HUES6 (cell line): Measurements from ENCODE around the gene CTIF.

Experiments used
- H3K27ac ChIP-seq: 2 replicates; pipeline ENCODE4 v1.7.0; 2013; ENCODE audit warnings: low read depth, mild to moderate bottlenecking, low read length, inconsistent platforms
- H3K27me3 ChIP-seq: 2 replicates; pipeline ENCODE4 v1.6.1; 2013; ENCODE audit warnings: low read length; ENCODE audit not compliant: control insufficient read depth, insufficient read depth
- H3K36me3 ChIP-seq: 2 replicates; pipeline ENCODE4 v1.6.1; 2013; ENCODE audit warnings: low read length; ENCODE audit not compliant: control insufficient read depth, insufficient read depth
- H3K4me1 ChIP-seq: 2 replicates; pipeline ENCODE4 v1.6.1; 2013; ENCODE audit warnings: low read length; ENCODE audit not compliant: control insufficient read depth, insufficient read depth
- H3K4me3 ChIP-seq: 2 replicates; pipeline ENCODE4 v1.5.1; 2013; ENCODE audit warnings: low read depth, low read length
- H3K9ac ChIP-seq: one replicate; pipeline ENCODE4 v1.6.1; 2013; ENCODE audit warnings: mild to moderate bottlenecking, low read length
- H3K9me3 ChIP-seq: 2 replicates; pipeline ENCODE4 v1.6.1; 2013; ENCODE audit warnings: low read depth, low read length; ENCODE audit not compliant: control insufficient read depth, insufficient read depth

CTIF gene

DNA sequence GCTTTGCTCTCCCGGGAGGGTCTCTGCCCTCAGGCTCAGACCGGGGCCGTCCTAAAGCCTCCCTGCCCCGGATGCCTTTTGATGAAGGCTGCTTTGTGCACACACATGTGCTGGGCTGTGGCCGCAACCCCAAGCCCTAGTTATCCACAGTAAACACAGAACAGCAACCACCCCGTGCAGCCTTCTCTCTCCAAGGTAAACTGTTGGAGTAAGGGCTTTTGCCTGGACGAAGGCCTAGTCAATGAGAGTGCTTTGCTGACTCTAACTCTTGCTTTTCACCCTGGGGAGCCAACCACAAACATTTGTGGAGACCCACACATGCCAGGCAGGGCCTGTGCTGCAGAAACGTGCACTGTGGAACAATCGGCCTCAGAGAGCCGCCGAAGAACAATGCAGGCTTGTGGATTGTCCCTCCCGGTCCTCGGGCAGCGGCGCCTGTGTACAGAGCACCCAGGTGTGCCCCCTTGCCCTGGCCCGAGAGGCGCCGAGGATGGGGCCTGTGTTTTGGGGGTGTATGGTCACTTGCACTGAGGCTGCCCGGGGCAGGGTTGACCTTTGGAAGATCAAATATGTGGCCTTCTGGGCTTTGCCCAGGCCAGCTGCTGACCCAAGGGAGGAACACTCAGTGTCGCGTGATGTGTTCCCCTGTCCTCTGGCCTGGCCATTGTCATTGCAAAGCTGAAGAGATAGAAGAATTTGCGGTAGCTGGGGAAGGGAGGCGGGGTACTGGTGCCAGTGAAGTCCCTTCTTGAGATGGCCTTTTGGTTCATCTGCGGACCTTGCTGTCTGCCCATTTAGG is 37.0 kb downstream of the CTIF start:
- Histone ChIP-seq H3K27ac (no peak overlapping the region), H3K4me1 (peaks cover 20% of the 10 kb centered on the region), H3K9me3 (peaks cover 5% of the 10 kb centered on the region; the same call in 1 of the 2 replicates), H3K36me3 (no peaks in the 10 kb centered on the region), H3K4me3 (no peak overlapping the region), H3K27me3 (no peaks in the 10 kb centered on the region), H3K9ac (no peak overlapping the region)

DNA sequence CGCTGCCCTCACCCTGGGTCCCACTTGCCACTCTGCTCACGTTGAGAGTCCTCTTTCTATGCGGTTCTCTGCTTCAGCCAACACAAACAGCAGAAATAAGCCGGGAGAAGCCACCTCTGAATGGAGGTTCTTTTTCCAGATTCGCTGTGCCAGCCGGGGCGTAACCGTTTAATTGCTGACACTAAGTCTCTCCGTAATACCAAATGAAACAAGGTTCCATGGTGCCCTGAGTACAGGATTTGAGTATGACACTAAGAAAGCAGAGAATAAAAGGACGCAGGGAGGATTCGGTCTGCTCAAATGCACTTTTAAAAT is 37.6 kb downstream of the CTIF start:
- Histone ChIP-seq H3K4me1 (peaks cover 25% of the 10 kb centered on the region), H3K9ac (no peak overlapping the region), H3K27ac (no peak overlapping the region), H3K27me3 (no peaks in the 10 kb centered on the region), H3K36me3 (no peaks in the 10 kb centered on the region), H3K4me3 (no peak overlapping the region), H3K9me3 (peaks cover 5% of the 10 kb centered on the region; the same call in 1 of the 2 replicates)

DNA sequence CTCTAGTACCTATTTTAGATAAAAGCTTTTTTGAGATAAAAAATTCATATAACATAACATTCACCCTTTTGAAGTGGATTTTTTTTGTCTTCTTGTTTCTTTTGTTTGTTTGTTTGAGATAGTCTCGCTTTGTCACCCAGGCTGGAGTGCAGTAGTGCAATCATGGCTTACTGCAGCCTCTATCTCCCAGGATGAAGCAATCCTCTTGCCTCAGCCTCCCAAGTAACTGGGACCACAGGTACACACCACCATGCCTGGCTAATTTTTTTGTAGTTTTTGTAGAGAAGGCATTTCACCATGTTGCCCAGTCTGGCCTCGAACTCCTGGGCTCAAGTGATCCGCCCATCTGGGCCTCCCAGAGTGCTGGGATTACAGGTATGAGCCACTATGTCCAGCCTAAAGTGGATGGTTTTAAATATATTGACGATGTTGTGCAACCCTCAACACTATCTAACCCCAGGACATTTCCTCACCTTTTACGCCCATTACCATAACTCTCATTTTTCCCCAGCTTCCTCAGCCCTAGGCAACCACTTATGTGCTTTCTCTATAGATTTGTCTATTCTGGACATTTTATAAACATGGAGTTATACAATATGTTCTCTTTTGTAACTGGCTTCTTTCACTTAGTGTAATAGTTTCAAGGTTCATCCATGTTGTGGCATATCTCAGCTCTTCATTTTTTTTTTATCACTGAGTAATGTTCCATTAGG is 38.8 kb downstream of the CTIF start:
- no peak overlapping the region for H3K27ac ChIP-seq
- H3K4me3 ChIP-seq: no peak overlapping the region
- H3K9ac ChIP-seq: no peak overlapping the region
- H3K4me1 ChIP-seq: peaks cover 30% of the 10 kb centered on the region
- H3K9me3 ChIP-seq: peaks cover 5% of the 10 kb centered on the region; the same call in 1 of the 2 replicates
- no peaks in the 10 kb centered on the region for H3K27me3 ChIP-seq
- no peaks in the 10 kb centered on the region for H3K36me3 ChIP-seq

DNA sequence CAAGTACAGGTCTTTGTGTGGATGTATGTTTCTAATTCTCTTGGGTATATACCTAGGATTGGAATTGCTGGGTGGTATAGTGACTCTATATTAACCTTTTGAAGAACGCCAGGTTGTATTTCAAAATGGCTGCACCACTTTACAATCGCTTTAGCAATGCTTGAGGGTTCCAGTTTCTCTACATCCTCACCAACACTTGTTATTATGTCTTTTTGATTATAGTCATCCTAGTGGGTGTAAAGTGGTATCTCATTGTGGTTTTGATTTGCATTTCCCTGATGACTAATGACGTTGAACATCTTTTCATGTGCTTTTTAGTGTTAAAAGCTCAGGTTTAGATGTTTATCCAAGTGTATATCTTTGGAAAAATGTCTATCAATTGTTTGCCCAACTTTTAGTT is 39.5 kb downstream of the CTIF start:
- no peaks in the 10 kb centered on the region for H3K27me3 ChIP-seq
- H3K4me1 ChIP-seq: peaks cover 30% of the 10 kb centered on the region
- H3K9me3 ChIP-seq: peaks cover 5% of the 10 kb centered on the region; the same call in 1 of the 2 replicates
- H3K4me3 ChIP-seq: no peak overlapping the region
- no peak overlapping the region for H3K9ac ChIP-seq
- H3K36me3 ChIP-seq: no peaks in the 10 kb centered on the region
- H3K27ac ChIP-seq: no peak overlapping the region

DNA sequence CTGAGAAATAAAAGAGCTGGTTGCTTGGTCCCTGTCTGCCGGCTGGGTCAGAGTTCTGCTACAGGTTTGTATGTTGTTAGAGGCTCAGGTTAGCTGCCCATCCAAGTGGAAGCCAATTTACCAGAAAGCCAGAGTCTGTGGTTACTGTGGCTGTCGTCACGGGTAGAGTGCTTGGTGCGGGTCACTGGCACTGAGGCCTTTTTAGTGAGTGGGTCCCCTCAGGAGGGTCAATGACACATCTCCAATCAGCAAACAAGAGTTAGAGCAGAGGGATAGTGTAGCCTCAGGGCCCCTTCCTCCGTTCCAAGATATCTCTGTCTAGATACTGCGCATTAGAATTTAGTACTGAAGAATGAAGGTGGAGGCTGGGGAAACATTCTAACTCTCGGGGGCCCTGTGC is 41.2 kb downstream of the CTIF start:
- H3K4me3 ChIP-seq: no peak overlapping the region
- no peak overlapping the region for H3K27ac ChIP-seq
- H3K36me3 ChIP-seq: no peaks in the 10 kb centered on the region
- H3K4me1 ChIP-seq: peaks cover 23% of the 10 kb centered on the region
- H3K27me3 ChIP-seq: no peaks in the 10 kb centered on the region
- no peak overlapping the region for H3K9ac ChIP-seq
- peaks cover 5% of the 10 kb centered on the region; the same call in 1 of the 2 replicates for H3K9me3 ChIP-seq

DNA sequence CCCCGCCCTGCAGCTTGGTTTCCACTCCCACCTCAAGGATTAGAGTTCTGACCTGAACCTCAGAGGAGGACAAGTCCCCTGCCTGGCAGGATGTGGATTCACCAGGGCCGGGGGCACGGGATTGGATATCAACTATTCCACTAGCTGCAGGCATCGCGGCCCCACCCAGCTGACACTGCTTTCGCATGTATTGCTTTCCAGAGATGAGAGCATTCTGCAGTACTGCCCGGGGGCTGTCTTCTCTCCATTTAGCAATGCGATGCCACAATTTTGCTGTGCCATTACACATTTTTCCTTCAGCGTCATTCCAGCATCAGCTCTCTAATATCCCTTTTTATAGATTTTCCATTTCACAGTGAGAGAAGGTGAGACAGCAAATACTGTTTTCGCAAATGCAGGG is 42.0 kb downstream of the CTIF start:
- Histone ChIP-seq H3K9ac (no peak overlapping the region), H3K4me1 (peaks cover 17% of the 10 kb centered on the region)

DNA sequence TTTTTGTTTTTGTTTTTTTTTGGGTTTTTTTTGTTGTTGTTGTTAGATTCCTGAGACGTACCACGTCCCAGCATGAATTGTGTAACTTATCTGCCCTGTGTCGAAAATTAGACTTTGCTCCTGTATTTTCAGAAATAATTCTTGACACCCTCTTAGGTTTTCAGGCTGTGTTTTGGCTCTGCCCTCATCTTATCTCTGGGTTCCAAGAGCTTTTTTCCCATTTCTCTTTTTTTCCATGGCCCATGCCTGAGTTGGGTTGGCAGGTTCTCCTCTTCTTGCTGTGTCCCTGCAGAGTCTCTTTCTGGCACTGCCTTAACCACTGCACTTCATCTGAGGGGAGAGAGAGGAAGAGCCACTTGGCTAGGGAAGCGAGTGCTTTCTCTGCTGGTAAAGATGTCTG is 42.4 kb downstream of the CTIF start:
- peaks cover 5% of the 10 kb centered on the region; the same call in 1 of the 2 replicates for H3K9me3 ChIP-seq
- peaks cover 17% of the 10 kb centered on the region for H3K4me1 ChIP-seq
- H3K36me3 ChIP-seq: no peaks in the 10 kb centered on the region
- H3K4me3 ChIP-seq: no peak overlapping the region
- no peak overlapping the region for H3K9ac ChIP-seq
- H3K27ac ChIP-seq: no peak overlapping the region
- H3K27me3 ChIP-seq: no peaks in the 10 kb centered on the region

More for the DNA sequence above, 42.0 kb downstream of the CTIF start:
- H3K36me3 ChIP-seq: no peaks in the 10 kb centered on the region
- H3K9me3 ChIP-seq: peaks cover 5% of the 10 kb centered on the region; the same call in 1 of the 2 replicates
- H3K27ac ChIP-seq: no peak overlapping the region
- no peak overlapping the region for H3K4me3 ChIP-seq
- H3K27me3 ChIP-seq: no peaks in the 10 kb centered on the region

DNA sequence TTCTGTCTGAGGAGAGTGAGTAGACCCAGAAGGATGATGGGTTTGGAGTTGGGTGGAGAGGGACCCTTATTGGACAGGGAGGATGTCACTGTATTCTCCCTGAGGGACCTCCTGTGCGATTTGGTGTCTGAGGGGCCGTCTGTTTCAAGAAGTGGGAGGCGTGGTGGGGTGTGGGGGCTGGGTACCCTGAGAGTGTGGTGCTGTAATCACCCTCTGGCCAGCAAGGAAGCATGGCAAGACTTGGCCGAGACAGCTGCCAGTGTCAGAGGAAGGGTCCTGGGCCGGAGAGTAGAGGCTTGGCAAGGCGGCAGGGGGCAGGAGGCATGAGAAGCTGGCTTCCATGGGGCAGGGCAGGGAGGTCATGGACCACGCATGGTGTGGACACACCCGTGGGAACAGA is 43.1 kb downstream of the CTIF start:
- Histone ChIP-seq H3K27me3 (no peaks in the 10 kb centered on the region), H3K9me3 (peaks cover 5% of the 10 kb centered on the region; the same call in 1 of the 2 replicates), H3K9ac (no peak overlapping the region), H3K4me3 (no peak overlapping the region), H3K36me3 (no peaks in the 10 kb centered on the region), H3K27ac (no peak overlapping the region), H3K4me1 (peaks cover 17% of the 10 kb centered on the region)

DNA sequence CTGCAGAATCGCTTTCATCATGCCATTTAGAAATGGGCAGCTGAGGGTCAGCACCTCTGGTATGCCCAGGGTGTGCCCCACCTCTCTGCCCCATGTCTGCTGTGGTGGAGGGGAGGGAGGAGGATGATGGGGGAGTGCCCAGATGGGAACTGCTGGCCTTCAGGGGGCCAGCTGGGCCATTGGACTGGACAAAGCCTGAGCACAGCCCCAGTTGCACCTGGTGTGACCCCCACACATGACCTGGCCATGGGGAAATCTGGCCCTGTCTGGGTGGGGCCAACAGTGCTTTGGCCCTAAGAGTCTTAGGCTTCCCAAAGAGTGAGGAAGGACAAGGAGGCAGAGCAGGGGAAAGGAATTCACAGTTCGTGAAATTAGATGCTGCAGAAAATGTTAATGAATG is 44.1 kb downstream of the CTIF start:
- Histone ChIP-seq H3K9ac (no peak overlapping the region), H3K4me3 (no peak overlapping the region), H3K4me1 (peaks cover 17% of the 10 kb centered on the region), H3K27me3 (no peaks in the 10 kb centered on the region), H3K27ac (no peak overlapping the region), H3K36me3 (no peaks in the 10 kb centered on the region), H3K9me3 (peaks cover 5% of the 10 kb centered on the region; the same call in 1 of the 2 replicates)

DNA sequence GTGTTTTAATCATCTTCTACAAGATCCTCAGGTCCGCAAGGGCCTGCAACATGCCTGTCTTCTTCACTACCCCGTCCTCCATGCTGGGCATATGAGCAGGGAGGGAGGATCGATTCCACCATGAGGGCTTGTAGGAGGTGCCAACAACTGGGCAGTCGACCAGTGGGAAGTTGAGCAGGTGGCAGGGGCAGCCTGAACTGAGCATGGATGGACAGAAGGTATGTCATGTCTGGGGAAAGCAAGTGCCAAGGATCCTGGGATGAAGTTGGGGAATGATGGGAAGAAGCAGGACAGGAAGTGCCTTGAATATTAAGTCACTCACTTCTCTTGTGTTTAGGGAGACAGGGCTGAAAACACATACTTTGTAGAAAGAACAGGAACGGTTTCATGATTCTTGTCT is 44.7 kb downstream of the CTIF start:
- H3K4me3 ChIP-seq: no peak overlapping the region
- no peak overlapping the region for H3K9ac ChIP-seq
- H3K4me1 ChIP-seq: peaks cover 17% of the 10 kb centered on the region
- H3K36me3 ChIP-seq: no peaks in the 10 kb centered on the region
- H3K27me3 ChIP-seq: no peaks in the 10 kb centered on the region
- no peak overlapping the region for H3K27ac ChIP-seq
- H3K9me3 ChIP-seq: no peaks in the 10 kb centered on the region

DNA sequence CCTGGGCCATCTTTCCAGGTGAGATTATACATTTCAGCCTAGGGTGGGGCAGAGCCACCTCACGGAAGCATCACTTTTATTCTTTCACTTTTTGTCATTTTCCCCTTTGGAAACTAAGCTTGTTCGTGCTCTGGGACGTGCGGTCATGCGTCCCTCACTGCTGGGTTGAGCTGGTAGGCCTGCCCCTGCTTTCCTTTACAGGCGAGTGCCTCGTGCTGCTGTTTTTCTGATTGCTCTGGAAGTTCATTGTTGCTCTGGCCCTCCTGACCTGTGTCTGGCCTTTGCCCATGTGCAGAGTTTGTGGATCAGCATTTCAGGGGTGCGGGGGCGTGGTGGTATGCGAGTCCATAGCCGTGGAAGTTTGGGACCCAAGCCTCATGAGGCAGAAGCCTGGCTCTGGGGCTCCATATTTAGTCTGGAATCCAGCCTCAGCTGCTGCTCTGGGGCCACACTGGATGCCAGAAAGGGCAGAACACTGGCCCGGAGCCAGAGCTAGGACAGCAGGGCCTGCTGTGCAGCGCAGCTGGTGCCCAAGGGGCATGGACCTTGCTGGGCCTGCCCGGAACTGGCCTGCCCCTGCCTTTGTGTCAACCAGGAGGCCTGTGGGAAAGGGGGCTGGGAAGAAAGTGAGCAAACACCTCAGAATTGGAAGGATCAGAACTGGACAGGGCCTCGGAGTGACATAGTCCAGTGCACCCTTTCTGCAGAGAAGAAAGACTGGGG is 51.1 kb downstream of the CTIF start:
- H3K9me3 ChIP-seq: no peaks in the 10 kb centered on the region
- no peaks in the 10 kb centered on the region for H3K4me1 ChIP-seq
- no peak overlapping the region for H3K4me3 ChIP-seq
- no peak overlapping the region for H3K27ac ChIP-seq
- no peaks in the 10 kb centered on the region for H3K36me3 ChIP-seq
- H3K9ac ChIP-seq: no peak overlapping the region
- H3K27me3 ChIP-seq: no peaks in the 10 kb centered on the region
